BJ (cell line): ENCODE results near the gene ARSD. TPM values are rescaled to one million over a fixed set of nuclear protein-coding genes. Genes with fewer than 3 reads are reported as not detected.

Experiments used
- CTCF ChIA-PET: fragments of 350-600 bp; formaldehyde crosslinking; extraction: SDS; loops from one replicate; lab custom pipeline; 2021; ENCODE audit warnings: antibody characterized with exemption, inconsistent platforms; lab: Yijun Ruan, JAX
- POLR2A ChIA-PET: fragments of 300-600 bp; sonication (Branson Sonifier 250); formaldehyde crosslinking; extraction: SDS; loops from one replicate; lab custom pipeline; 2021; ENCODE audit warnings: antibody characterized with exemption; lab: Charles Lee
- DNase-seq: peaks from one replicate; pipeline ENCODE4 v3.0.0-alpha.2; 2011; ENCODE audit warnings: low read depth
- H3K27me3 ChIP-seq: 2 replicates; pipeline ENCODE4 v1.6.0; 2011; ENCODE audit warnings: low read length; ENCODE audit not compliant: control insufficient read depth, insufficient read depth
- H3K36me3 ChIP-seq: 2 replicates; pipeline ENCODE4 v1.5.1; 2011; ENCODE audit warnings: low read length; ENCODE audit not compliant: control insufficient read depth, insufficient read depth
- H3K4me3 ChIP-seq: 2 replicates; pipeline ENCODE4 v1.5.1; 2011; ENCODE audit warnings: low read depth, mild to moderate bottlenecking, control low read depth, low read length
- CTCF ChIP-seq: IDR thresholded peaks from 2 replicates; pipeline ENCODE4 v1.5.1; 2011; ENCODE audit warnings: low read depth, mild to moderate bottlenecking, control low read depth, inconsistent platforms, low read length, moderate library complexity; ENCODE audit not compliant: insufficient read depth
- polyA plus RNA-seq: library from polyadenylated mRNA; depleted of rRNA; stranded (reverse); fragments of >200 nt; gene quantifications from 2 replicates; pipeline ENCODE4 v1.2.3, GENCODE V29; 2011

The ARSD gene
- polyA plus RNA-seq, 1 experiment, result 12.6 TPM

- no peak for DNase-seq
- no peaks in the 10 kb centered on the region for H3K36me3 ChIP-seq
- ChIA-PET POLR2A (no interaction called here), CTCF (no interaction called here)
- H3K27me3 ChIP-seq, result no peaks in the 10 kb centered on the region
- H3K4me3 ChIP-seq, result no peak overlapping the region
- peak; percentile 31 for TF ChIP-seq CTCF
Observed at GRCh38 chrX:2875798-2876399, 53.2 kb downstream of the ARSD start.

GRCh38 chrX:2875136-2875481 is 54.0 kb downstream of the ARSD start:
- no peaks in the 10 kb centered on the region for H3K36me3 ChIP-seq
- no peak for TF ChIP-seq CTCF
- H3K27me3 ChIP-seq, result no peaks in the 10 kb centered on the region
- CTCF ChIA-PET, result no interaction called here
- DNase-seq, result no peak
- POLR2A ChIA-PET, result no interaction called here
- H3K4me3 ChIP-seq, result no peak overlapping the region

GRCh38 chrX:2874222-2875135 is 54.7 kb downstream of the ARSD start:
- POLR2A ChIA-PET, result no interaction called here
- CTCF ChIA-PET, result no interaction called here
- no peak for TF ChIP-seq CTCF

GRCh38 chrX:2872671-2873277 is 56.4 kb downstream of the ARSD start:
- TF ChIP-seq CTCF, result no peak
- Histone ChIP-seq H3K27me3 (no peaks in the 10 kb centered on the region), H3K4me3 (no peak overlapping the region), H3K36me3 (no peaks in the 10 kb centered on the region)
- CTCF ChIA-PET, result no interaction called here
- no peak for DNase-seq
- POLR2A ChIA-PET, result no interaction called here

More at GRCh38 chrX:2874222-2875135, 54.7 kb downstream of the ARSD start:
- Histone ChIP-seq H3K4me3 (no peak overlapping the region), H3K27me3 (no peaks in the 10 kb centered on the region), H3K36me3 (no peaks in the 10 kb centered on the region)
- DNase-seq, result no peak

- H3K4me3 ChIP-seq, result no peak overlapping the region
- no peaks in the 10 kb centered on the region for H3K27me3 ChIP-seq
- no peak for TF ChIP-seq CTCF
- ChIA-PET POLR2A (no interaction called here), CTCF (no interaction called here)
- no peak for DNase-seq
- H3K36me3 ChIP-seq, result no peaks in the 10 kb centered on the region
Observed at GRCh38 chrX:2871831-2872230, 57.3 kb downstream of the ARSD start.
